HG02973 (cell line): ENCODE data around the gene BSCL2.
A peak's percentile ranks its signal among the peaks of the same experiment; 100 is the strongest.
"Not testable (repeated sequence)": the region's sequence is repeated elsewhere in the genome, so short reads cannot be mapped to it uniquely, and the experiment has no call there.

Experiments
- ATAC-seq: cut with Tn5 transposase; IDR thresholded peaks from one replicate; pipeline ENCODE4 v1.9.1; 2021; ENCODE audit warnings: moderate library complexity; ENCODE audit not compliant: unreplicated experiment

Gene BSCL2

GRCh38 chr11:62664405-62665074, 42.7 kb downstream of the BSCL2 start:
- peak; percentile 29 for ATAC-seq

GRCh38 chr11:62656796-62657429, 50.3 kb downstream of the BSCL2 start:
- ATAC-seq = no peak

DNA sequence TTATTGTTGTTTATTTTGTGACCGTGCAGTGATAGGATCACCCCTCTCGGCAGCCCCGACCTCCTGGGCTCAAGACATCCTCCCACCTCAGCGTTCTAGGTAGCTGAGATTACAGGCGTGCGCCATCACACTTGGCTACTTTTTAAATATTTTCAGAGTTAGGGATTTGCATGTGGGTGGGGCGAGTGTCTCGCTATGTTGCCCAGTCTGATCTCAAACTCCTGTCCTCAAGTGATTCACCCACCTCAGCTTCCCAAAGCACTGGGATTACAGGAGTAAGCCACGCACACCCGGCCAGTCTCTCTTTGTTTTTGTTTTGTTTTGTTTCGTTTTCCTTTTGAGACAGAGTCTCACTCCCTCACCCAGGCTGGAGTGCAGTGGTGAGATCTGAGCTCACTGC, 52.9 kb downstream of the BSCL2 start:
- ATAC-seq = no peak

- ATAC-seq = peak; percentile 25
Measured at GRCh38 chr11:62652161-62653006, 54.8 kb downstream of the BSCL2 start.

GRCh38 chr11:62650283-62650682, 56.9 kb downstream of the BSCL2 start:
- not testable (repeated sequence) for ATAC-seq

DNA sequence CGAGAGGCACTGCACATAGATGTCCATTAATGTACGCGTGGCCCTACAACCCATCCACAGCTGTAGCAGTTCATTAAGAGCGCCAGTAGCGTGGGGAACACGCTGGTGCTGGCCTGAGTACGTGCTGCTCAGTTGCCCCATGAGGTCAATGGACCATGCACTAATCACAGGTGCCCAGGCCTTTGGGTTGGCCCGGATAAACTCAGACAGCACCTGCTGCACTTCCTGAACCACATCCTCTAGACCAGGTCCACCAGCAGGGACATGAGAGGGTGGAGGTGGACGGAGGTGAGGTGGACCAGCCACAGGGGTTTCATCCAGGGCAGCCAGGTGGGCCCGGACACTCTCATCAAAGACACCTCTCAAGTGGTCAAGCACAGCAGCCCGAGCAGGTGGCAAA, 57.7 kb downstream of the BSCL2 start:
- no peak for ATAC-seq

DNA sequence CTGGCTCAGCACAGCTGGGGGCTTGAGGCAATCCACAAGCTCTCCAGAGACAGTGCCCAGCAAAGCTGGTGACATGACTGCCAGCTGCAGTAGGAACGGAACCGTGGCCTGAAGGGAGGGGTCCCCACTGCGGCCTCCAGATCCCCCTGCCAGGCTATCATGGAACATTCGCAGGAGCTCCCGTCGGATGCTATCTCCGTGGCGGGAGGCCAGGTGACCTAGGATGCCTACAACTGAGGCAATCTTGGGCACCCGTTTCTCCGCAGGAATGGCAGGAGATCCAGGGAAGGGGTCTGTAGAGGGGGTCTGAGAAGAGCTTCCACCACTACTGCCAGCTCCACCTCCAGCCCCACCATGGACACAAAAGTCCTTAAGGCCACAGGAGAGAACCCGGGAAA, 58.3 kb downstream of the BSCL2 start:
- no peak for ATAC-seq

DNA sequence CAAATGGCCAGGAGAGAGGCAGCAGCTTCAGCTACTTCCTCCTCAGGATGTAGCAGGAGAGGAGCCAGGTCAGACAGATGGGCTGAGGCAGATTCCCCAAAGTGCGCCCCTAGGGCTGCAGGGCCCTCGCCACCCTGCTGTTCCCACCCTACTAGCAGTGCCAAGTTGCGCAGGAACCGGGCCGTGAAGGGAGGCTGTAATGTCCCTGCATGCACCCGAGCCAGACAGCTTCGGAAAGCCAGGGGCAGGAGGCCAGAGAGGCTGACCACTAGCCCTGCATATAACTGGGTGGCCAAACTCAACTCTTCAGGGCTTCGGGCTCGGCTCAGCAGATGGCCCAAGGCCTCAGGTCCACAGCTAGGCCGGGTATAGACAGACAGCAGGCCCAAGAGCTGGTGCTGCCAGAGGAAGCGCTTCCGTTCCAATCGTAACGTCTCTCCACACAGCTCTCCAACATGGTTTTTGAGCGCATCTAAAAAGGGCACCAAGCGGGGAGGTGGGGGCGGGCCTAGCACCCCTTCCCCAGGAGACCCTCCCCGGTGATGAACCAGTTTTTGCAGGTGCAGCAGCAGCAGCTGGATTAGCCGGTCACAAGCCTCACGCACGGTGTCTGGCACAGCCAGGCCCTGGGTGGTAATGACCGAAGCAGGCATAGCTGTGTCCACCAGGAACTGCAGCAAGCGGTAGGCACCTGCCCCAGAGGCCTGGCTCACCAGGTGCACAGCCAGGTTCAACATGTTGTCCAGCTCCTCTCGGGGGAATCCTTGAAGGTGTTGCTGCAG, 58.8 kb downstream of the BSCL2 start:
- ATAC-seq = no peak

GRCh38 chr11:62647609-62648005, 59.6 kb downstream of the BSCL2 start:
- no peak for ATAC-seq

- ATAC-seq = no peak
Measured at GRCh38 chr11:62646825-62647608, 60.2 kb downstream of the BSCL2 start.

DNA sequence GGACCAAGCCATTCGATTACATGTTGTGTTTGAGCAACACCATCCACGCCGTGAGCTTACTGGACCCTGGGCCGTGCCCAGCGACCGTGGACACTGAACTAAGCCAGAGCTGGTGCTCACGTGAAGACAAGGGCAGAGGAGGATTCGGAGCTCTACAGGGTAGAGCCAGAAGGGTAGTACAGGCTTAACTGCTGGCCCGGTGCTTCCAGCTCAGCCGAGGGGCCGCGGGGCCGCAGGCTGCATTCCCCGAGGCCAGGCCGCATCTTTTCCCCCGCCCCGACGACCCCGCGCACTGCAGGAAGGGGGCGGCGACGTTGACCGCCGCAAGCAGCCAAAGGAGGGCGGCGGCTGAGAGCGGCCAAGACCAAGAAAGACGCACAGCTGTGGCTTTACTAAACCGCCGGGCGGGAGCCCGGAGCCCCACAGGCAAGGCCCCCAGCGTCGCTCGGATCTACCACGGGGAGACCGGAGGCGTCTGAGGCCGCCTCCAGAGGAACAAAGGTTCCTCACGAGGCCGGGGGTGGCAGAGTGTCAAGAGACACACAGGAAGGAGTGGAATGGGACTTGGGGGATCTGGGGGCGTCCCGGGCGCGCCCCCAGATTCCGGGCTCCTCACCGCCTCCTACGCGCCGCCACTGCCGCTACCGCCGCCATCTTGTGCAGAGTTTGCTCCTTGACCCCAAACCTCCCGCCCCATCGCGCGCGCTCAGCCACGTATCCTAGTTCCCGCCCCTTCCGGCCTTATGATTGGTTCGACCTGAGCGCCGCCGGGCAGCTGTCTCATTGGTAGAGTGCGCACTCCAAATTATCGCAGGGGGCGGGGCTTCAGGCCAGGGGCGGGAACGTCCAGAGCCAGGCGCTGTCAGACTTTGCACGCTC, 61.0 kb downstream of the BSCL2 start, which contains the start of gene GANAB:
GANAB (minus strand) TSS at position 668 of the 879 bp plus-strand sequence; CDS start at position 654, 14 bp downstream.
- ATAC-seq = peak; percentile 84

DNA sequence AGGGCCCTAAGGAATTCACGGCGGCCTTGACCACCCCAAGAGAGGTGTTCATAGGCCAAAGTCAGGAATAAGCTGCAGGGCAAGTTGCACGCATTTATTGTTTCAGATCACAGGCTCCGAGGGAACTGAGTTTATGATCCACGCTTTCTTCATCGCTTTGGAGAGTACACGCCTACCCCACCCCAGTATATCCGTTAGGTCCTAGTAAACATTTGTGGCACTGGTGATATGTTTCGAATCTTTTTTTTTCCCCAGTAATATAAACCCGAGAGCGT, 61.6 kb downstream of the BSCL2 start:
- no peak for ATAC-seq

DNA sequence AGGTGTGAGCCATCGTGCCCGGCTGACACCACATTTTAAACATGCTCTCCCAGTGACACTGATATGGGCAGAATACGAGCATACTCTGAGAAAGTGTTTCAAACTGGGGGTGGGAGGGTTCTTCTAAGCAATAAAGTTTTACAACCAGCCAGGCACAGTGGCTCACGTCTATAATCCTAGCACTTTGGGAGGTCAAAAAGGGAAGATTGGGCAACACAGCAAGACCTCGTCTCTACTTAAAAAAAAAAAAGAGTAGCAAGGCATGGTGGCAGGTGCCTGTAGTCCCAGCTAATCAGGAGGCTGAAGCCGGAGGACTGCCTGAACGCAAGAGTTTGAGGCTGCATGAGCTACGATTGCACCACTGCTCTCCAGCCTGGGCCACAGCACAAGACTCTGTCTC, 63.0 kb downstream of the BSCL2 start:
- ATAC-seq = no peak
